OCI-LY3 (cell line): ENCODE measurements around the gene LTBR.

Source experiments
- EZH2phosphoT487 ChIP-seq: fragments of 200-600 bp; shearing (Covaris generic); IDR thresholded peaks from 2 replicates; pipeline ENCODE4 v1.6.1; 2018; ENCODE audit warnings: antibody characterized with exemption, mixed run types, low read depth
- TF ChIP-seq, protein P1 (sequence below): fragments of 200-600, 300-600 bp; sonication (generic); IDR thresholded peaks from 2 replicates; pipeline ENCODE4 v1.5.1; 2014; ENCODE audit warnings: antibody characterized with exemption, low read length, low read depth

DNA sequence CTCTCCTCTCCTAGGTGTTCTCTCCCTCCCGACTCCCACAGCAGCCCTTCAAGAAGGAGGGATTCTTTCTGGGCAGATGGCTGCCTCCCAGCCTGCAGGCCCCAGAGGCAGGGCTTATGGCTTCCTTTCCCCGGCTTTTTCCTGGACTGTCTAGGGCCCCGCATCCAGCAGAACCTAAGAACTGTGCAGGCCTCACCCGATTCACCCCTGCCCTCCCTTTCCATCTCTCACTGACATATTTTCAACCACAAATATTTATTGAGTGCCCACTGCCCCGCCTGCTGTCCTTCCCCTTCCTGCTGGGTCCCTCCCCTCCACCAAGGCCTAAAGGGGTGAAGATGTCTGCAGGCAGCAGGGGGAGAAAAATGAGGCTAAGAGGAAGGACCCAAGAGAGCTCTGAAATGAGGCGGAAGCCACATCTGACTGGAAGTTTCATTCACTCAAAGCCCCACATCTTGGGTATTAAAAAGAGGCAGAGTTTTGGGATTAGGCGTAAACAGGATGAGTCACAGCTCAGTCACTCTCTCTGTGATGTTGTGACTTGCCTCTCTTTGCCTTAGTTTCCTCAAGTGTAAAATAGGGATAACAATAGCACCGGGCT lies 11.5 kb upstream of the LTBR start:
- TF ChIP-seq, protein P1, sequence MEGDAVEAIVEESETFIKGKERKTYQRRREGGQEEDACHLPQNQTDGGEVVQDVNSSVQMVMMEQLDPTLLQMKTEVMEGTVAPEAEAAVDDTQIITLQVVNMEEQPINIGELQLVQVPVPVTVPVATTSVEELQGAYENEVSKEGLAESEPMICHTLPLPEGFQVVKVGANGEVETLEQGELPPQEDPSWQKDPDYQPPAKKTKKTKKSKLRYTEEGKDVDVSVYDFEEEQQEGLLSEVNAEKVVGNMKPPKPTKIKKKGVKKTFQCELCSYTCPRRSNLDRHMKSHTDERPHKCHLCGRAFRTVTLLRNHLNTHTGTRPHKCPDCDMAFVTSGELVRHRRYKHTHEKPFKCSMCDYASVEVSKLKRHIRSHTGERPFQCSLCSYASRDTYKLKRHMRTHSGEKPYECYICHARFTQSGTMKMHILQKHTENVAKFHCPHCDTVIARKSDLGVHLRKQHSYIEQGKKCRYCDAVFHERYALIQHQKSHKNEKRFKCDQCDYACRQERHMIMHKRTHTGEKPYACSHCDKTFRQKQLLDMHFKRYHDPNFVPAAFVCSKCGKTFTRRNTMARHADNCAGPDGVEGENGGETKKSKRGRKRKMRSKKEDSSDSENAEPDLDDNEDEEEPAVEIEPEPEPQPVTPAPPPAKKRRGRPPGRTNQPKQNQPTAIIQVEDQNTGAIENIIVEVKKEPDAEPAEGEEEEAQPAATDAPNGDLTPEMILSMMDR = no peak
- no peak for TF ChIP-seq EZH2phosphoT487
